Measurements from ENCODE around the gene TRMT61A. TPM values are rescaled to one million over a fixed set of nuclear protein-coding genes. Genes with fewer than 3 reads are reported as not detected.

TRMT61A gene
- total RNA-seq, 4 donors from 2014 or later: 3.6 to 26.5 (median 8.7) TPM

DNA sequence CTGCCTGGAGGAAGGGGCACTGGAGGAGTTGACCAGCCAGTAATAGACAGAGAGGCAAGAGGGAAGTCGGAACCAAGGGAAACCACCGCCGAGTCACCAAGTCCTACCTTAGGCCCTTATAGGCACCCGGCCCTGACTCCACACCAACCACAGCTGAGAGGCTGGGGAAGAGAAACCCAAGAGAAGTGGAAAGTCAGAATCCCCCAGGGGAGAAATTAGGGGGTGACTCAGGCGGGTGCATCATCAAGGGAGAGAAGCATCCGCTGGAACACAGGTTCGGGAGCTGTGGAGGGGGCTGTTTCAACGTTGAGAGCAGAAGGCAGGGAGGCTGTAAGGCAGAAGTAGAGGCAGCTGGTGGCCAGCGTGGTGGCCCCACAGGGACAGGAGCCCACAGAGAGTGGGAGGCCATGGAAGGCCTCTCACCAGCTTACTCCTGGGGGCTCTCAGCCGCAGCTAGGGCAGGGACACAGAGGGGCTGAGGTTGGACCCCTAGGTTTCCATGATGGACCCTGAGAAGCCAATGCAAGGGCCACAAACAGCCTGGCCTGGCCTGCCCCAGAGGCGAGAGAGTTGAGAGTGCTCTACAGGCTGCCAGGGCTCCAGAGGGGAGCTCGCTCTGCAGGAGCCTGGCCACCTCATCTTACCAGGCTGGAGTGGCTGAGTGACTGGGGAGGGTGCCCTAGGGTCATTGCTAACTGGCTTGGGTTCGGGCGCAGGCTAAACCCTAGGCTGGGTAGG, 1.4 kb upstream of the TRMT61A start:
- no peaks in the 10 kb centered on the region for H3K36me3 ChIP-seq
- intact Hi-C loops (cut with DNase I; ENCODE audit: low total_unique reads): no loop called here
- H3K4me1 ChIP-seq: peaks cover 0 to 27% of the 10 kb centered on the region in 2 donors
- H3K4me3 ChIP-seq: no peak overlapping the region
- peak in 1 of 2 donors; percentile 20 for DNase-seq
- H3K27ac ChIP-seq: peak overlapping the region; percentile 88 to 96
- H3K9me3 ChIP-seq: no peaks in the 10 kb centered on the region
- TF ChIP-seq, protein P1, sequence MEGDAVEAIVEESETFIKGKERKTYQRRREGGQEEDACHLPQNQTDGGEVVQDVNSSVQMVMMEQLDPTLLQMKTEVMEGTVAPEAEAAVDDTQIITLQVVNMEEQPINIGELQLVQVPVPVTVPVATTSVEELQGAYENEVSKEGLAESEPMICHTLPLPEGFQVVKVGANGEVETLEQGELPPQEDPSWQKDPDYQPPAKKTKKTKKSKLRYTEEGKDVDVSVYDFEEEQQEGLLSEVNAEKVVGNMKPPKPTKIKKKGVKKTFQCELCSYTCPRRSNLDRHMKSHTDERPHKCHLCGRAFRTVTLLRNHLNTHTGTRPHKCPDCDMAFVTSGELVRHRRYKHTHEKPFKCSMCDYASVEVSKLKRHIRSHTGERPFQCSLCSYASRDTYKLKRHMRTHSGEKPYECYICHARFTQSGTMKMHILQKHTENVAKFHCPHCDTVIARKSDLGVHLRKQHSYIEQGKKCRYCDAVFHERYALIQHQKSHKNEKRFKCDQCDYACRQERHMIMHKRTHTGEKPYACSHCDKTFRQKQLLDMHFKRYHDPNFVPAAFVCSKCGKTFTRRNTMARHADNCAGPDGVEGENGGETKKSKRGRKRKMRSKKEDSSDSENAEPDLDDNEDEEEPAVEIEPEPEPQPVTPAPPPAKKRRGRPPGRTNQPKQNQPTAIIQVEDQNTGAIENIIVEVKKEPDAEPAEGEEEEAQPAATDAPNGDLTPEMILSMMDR (IDR thresholded peaks at IDR 0.05): no peak
- TF ChIP-seq POLR2A (IDR thresholded peaks at IDR 0.05): no peak
- H3K27me3 ChIP-seq: no peaks in the 10 kb centered on the region

DNA sequence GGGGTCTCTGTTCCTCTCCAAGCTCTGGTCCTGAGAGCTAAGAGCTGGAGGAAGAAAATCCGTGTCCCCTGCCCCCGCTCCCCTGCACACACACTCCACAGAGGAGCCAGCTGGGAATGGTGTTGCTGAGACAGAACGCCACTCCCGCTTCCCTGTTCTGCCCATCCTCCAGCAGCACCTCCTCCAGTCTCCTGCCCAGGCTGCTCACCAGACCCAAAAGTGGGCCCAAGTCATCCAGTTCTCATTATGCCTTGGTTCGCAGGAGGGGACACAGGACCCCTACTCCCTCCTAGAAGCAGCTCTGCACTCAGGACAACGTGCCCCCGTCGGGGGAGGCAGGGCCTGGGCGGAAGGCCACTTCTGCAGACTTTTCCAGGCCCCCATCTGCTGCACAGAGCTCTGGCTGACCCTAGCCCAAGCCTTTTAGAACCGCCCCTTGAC, 830 bp upstream of the TRMT61A start:
- DNase-seq: no peak
- H3K36me3 ChIP-seq: no peaks in the 10 kb centered on the region
- peak overlapping the region; percentile 88 to 96 for H3K27ac ChIP-seq
- no peaks in the 10 kb centered on the region for H3K9me3 ChIP-seq
- TF ChIP-seq, protein P1 (IDR thresholded peaks at IDR 0.05): no peak
- TF ChIP-seq POLR2A (IDR thresholded peaks at IDR 0.05): peak in 1 of 2 donors; percentile 15
- H3K4me1 ChIP-seq: peaks cover 0 to 27% of the 10 kb centered on the region in 2 donors
- intact Hi-C loops (cut with DNase I; ENCODE audit: low total_unique reads): no loop called here
- H3K27me3 ChIP-seq: no peaks in the 10 kb centered on the region
- H3K4me3 ChIP-seq: peak overlapping the region; percentile 68 to 93

DNA sequence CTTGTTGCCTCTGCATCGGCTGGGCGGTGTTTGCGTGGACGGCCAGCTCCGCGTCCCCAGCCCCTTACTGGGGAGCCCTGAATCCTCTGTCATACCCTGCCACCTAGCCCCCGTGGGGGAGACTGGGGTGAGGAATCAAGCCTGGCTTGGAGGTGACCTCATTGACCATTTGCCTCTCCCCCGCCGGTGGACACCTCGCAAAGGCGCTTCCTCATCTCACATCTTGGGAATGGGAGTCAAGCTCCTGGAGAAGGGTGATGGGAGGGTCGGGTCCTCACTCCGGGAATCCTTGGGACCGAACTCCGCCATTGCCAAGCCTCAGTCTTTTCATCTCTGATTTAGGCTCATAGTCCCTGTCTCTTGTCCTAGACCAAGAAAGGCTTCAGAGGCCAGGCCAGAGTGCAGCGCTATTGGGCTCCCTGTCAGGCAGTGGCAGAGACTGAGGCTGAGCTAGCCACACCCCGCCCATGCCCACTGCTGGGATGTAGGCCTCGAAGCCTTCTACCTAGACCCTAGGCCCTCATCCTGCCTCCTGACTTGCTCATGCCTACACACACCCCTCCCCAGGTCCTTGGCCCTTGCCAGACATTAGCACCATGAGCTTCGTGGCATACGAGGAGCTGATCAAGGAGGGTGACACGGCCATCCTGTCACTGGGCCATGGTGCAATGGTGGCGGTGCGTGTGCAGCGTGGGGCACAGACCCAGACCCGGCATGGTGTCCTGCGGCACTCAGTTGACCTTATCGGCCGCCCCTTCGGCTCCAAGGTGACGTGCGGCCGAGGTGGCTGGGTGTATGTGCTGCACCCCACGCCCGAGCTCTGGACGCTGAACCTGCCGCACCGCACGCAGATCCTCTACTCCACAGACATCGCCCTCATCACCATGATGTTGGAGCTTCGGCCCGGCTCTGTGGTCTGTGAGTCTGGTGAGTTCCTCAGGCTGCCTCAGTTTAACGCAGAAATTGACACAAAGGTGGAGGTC, 678 bp downstream of the TRMT61A start:
- Histone ChIP-seq H3K4me3 (peak overlapping the region; percentile 68 to 93), H3K27me3 (no peaks in the 10 kb centered on the region), H3K4me1 (peaks cover 0 to 32% of the 10 kb centered on the region in 2 donors), H3K27ac (peak overlapping the region; percentile 88 to 96), H3K9me3 (no peaks in the 10 kb centered on the region), H3K36me3 (no peaks in the 10 kb centered on the region)
- intact Hi-C loops (cut with DNase I; ENCODE audit: low total_unique reads): no loop called here
- TF ChIP-seq POLR2A (IDR thresholded peaks at IDR 0.05): no peak
- TF ChIP-seq, protein P1 (IDR thresholded peaks at IDR 0.05): no peak
- DNase-seq: peak in 1 of 2 donors; percentile 19

DNA sequence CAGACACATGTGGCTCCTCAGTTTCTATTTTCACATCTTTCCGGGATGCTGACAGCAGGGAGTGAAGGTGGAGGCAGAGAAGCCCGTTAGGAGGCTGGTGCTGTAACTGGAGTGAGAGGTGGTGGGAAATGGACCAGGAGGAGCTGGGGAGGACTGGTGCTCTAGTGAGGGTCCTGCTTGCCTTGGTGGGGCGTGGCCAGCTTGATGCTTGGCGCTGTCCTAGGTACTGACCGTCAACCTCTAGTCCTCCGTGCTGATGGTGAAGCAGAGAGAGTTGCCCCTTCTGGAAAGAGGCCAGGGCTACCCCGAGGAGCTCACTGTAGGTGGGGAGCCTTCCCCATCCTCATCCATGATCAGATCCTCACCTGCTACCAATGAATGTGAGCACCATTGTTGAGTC, 1.4 kb downstream of the TRMT61A start:
- peak in 1 of 2 donors; percentile 37 for DNase-seq
- intact Hi-C loops (cut with DNase I; ENCODE audit: low total_unique reads): no loop called here
- Histone ChIP-seq H3K4me1 (peaks cover 0 to 39% of the 10 kb centered on the region in 2 donors), H3K4me3 (no peak overlapping the region), H3K27ac (no peak overlapping the region), H3K27me3 (no peaks in the 10 kb centered on the region), H3K36me3 (no peaks in the 10 kb centered on the region), H3K9me3 (no peaks in the 10 kb centered on the region)
- TF ChIP-seq, protein P1 (IDR thresholded peaks at IDR 0.05): no peak
- TF ChIP-seq POLR2A (IDR thresholded peaks at IDR 0.05): no peak
